NCI-H2107 (cell line): ENCODE results near the gene LRCOL1.

Experiments
- DNase-seq: peaks from one replicate; lab custom pipeline; 2025; lab: John Stamatoyannopoulos, UW

The LRCOL1 gene

GRCh38 chr12:132635076-132635955 is 24.9 kb upstream of the LRCOL1 start:
- no peak for DNase-seq

- no peak for DNase-seq
Measured at GRCh38 chr12:132634411-132634990, 24.1 kb upstream of the LRCOL1 start.

- DNase-seq, result no peak
Measured at GRCh38 chr12:132633901-132634300, 23.5 kb upstream of the LRCOL1 start.

- DNase-seq, result no peak
Measured at GRCh38 chr12:132633398-132633797, 23.0 kb upstream of the LRCOL1 start.

DNA sequence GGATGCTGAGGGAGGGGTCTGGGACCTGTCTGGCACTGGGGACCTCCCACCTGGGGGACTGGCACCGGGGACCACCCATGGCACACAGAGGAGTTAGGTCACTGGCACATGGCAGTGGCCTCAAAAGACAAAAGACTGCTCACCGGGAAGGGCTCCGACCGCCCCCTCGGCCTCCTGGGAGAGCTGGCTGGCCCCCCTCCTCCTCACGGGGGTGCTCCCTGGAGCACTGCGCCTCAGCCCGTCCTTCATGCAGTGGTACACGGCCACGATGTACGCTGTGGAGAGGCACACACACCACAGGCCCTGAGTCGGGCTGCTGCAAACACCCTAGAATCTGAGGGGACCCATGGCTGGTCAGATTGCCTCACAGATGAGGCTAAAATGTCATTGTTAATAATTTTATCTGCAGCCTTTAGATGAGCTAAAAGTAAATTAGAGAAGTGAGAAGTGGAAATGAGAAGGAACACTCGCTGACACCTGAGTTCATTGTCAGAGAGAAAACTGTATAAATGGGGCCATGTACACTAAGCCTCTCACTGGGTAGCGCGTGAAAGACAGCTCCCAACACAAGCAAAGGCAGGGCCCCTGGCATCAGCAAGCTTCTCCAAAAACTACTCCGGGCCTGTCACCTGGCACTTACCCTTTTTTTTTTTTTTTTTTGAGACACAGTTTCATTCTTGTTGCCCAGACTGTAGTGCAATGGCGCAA is 22.3 kb upstream of the LRCOL1 start:
- no peak for DNase-seq

DNA sequence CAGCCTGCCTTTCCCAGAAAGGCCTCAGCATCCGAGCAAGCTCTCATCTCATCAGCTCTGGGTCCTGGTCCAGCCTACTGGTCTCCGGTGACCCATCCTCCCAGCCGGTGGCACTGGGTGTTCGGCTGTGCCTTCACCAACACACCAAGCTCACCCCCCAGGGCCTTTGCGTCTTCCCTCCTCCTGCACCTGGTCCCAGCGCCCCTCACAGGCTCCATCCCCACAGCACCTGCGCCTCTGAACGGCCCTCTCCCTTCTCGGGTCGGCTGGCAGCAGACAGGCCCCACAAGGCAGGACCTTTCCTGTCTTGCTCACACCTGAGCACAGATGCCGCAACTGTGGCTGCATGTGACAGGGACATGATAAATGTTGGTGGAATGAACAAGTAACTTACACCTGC is 21.3 kb upstream of the LRCOL1 start:
- DNase-seq, result no peak

DNA sequence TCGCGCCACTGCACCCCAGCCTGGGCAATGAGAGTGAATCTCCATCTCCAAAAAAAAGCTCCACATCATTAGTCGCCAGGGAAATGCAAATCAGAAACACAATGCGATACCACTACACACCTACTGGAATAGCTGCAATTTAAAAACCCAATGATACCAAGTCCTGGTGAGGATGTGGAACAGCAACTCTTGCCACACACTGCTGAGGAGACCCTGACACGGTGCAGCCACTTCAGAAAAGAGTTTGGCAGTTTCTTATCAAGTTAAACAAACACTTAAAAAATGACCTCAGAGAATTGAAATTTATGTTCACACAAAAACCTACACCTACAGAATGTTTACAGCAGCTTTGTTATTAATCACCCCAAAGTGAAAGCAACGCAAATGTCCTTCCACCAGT is 20.3 kb upstream of the LRCOL1 start:
- DNase-seq, result no peak

DNA sequence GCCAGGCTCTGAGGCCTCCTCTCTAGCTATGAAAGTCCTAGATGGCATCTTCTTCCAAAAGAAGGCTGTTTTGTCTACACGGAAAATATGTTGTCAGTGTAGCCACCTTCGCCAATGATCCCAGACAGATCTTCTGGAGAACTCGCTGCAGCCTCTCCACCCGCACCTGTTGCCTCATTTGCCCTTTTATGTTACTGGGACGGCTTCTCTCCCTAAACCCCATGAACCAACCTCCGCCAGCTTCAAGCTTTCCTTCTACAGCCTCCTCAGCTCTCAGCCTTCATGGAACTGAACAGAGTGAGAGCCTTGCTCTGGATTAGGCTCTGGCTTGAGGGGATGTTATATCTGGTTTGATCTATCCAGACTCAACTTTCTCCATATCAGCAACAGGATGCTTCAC is 18.9 kb upstream of the LRCOL1 start:
- no peak for DNase-seq

DNA sequence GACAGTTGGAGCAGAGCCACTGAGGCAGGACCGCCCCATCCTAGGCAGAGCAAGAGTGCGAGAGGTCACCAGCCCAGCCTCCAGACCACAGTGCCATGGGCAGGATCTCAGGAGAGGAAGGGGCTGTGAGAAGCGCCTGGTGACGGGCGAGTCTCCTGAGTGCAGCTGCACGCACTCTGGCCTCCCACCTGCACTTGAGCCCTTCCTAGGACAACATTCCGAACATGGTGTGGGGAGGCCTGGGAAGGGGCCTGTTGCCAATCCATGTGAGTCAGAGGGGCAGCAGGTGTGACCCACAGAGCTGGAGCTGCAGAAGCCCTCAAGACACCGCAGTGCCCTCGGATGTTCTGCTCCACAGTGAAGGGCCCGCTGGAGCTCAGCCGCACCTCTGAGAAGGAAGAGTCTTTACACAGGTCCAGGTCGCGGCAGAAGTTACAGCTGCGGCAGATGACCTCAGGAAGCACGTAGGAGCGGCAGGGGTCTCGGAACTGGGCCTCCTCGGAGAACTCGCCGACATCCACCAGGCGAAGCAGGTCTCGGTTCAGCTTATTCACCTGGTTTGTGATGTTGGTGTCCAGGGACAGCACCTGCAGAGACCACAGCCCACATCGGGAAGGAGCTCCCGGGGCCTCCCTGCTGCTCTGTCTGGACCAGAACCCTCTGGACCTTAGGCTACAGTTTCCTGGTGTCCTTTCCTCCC is 15.5 kb upstream of the LRCOL1 start:
- DNase-seq, result no peak

DNA sequence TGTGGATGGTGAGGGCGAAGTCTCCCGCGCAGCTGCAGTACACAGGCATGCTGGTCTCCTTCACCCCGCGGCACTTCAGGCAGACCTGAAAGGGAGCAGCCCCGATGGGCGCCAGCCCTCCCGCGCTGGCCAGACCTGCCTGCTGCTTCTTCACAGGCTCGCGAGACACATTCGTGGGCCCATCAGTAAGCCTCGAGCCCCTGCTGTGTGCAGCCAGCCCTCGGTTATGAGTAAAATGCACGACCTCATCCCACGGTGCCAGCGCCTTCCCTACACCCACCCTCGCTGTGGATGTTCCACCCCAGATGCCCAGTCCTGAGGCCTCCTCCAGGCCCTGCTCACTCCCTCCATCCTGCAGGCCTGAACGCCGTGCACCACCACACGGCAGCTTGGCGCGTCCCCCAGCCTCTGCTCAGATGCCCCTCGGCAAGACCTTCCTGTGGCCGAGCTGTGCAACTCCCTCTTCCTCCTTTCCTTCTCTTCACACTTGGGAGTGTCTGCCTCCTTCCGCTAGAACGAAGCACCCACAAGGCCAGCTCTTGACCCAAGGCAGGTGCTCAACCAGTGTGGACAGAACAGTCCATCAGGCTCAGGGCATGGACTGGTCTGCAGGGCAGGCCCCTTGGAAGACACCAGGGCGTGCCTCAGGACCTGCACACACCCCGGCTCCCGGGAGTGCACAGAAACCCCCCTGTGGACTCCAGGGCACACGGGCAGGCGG is 14.7 kb upstream of the LRCOL1 start:
- DNase-seq, result no peak

GRCh38 chr12:132624186-132624855 is 13.9 kb upstream of the LRCOL1 start:
- DNase-seq, result no peak

- DNase-seq, result no peak
Measured at GRCh38 chr12:132623072-132623869, 12.9 kb upstream of the LRCOL1 start.

DNA sequence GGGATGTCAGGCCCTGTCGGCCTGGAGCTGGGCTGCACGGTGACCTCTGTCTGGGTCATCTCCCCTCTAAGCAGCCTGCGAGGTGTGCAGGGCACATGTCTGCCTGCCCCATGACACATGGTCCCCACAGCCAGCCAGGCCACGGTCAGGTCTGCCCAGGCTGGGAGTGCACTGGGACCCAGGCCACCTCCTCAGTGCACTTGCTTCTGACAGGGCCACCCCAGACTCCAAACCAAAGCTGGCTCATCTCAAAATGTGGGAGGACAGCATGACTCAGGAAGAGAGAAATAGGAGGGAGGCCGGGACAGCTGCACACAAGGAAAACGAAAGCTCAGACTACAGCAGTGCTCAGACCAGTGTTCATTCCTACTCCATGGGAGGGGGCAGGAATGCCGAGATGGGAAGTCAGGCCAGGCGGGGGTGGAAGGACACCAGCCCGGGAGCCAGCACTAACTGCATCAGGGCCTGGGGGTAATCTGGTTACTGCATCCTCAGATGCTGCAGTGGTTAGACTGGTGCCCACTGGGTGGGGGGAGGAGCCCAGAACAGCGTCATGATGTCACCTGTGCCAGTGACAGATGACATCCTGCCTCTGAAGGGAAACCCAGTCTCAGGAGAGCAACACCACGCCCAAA is 12.2 kb upstream of the LRCOL1 start:
- no peak for DNase-seq

DNA sequence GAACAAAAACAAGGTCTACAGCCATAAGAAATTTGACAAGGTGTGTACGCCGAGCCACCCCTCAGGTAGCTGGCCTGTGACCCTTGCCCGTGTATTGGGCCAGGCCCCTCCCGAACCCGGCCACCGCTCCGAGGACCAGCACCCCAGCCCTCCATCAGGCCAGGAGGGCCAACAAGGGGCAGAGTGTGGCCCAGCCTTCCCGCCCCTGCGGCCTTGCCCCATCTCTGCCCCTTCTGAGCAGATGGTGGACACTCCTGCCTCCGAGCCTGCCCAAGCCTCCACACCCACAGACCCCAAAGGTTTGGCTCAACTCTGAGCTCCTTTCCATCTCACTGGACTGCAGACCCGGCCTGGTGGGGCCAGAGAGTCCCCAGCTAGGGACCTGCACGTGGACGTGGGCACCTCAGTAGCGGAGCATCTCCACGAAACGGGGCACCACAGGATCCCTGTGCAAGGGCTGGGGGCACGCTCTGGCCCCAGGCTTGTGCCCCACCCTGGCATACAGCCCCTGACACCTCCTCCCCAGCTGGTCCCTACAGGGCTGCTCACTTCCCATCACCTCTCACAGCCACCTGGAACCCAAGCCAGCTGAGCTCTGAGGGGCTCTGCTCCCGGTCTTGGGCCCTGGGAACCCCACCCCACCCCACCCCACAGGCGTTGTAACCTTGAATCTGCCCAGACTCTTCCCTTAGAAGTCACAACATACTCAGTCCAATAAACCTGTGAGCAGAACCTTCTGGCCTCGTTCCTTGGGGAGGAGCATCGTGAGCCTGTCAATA is 11.5 kb upstream of the LRCOL1 start:
- no peak for DNase-seq

DNA sequence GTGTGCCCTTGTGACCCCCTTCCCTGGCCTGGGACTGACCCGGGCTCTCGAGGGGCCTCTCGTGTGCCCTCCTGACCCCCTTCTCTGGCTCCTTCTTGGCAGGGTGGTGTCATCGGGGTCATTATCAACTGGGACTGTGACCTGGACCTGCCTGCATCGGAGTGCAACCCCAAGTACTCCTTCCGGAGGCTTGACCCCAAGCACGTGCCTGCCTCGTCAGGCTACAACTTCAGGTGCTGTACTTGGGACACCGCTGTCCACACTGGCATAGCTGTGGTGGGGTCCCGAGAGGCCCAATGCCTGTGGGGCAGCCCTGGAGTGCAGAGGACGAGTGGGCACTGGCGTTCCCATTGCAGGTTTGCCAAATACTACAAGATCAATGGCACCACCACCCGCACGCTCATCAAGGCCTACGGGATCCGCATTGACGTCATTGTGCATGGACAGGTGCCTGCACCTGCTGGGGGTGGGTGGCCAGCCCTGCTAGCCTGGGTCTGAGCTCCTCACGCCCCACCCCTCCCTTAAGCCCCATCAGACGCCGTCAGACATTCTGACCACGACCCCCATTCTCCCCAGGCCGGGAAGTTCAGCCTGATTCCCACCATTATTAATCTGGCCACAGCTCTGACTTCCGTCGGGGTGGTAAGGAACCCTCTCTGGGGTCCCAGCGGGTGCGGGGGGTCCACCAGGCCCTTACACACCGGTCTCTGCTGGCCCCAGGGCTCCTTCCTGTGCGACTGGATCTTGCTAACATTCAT is 10.7 kb upstream of the LRCOL1 start:
- DNase-seq, result no peak

GRCh38 chr12:132620113-132620898 is 9.9 kb upstream of the LRCOL1 start:
- DNase-seq, result no peak

- no peak for DNase-seq
Measured at GRCh38 chr12:132619386-132620112, 9.2 kb upstream of the LRCOL1 start.
